ENCODE results near the gene GET3. TPM values are rescaled to one million over a fixed set of nuclear protein-coding genes. Genes with fewer than 3 reads are reported as not detected.

The GET3 gene
- total RNA-seq, 3 donors from 2014 or later (not counting 1 experiment from before 2014, with no cell fraction given) = 42.2 to 51.3 (median 44.2) TPM

- no peaks in the 10 kb centered on the region for H3K9me3 ChIP-seq (ENCODE audit: control insufficient read depth, insufficient read depth, low read length)
- H3K4me1 ChIP-seq (ENCODE audit: control insufficient read depth, insufficient read depth, low read length) = peaks cover 60% of the 10 kb centered on the region
- Mint-ChIP-seq H3K27ac (peak overlapping the region; percentile 92 to 97), H3K27me3 (ENCODE audit: low read depth in 2 of 2) (no peaks in the 10 kb centered on the region), H3K9me3 (no peaks in the 10 kb centered on the region), H3K4me1 (peaks cover 38 to 54% of the 10 kb centered on the region in 2 donors), H3K36me3 (no peaks in the 10 kb centered on the region), H3K4me3 (peak overlapping the region; percentile 91)
- H3K36me3 ChIP-seq (ENCODE audit: control insufficient read depth, insufficient read depth, low read length) = peaks cover 25% of the 10 kb centered on the region
- ATAC-seq (no peak), DNase-seq (peak in 1 of 2 donors; percentile 70)
- H3K27me3 ChIP-seq (ENCODE audit: control insufficient read depth, insufficient read depth, low read length) = no peaks in the 10 kb centered on the region
- peak; percentile 20 for TF ChIP-seq CTCF (IDR thresholded peaks at IDR 0.05)
- peak overlapping the region; percentile 91 for H3K4me3 ChIP-seq (ENCODE audit: low read length)
- 0% methylated on average over 13 of the region's 15 CpGs for WGBS (ENCODE audit: insufficient coverage)
- H3K27ac ChIP-seq (ENCODE audit: low read length) = peak overlapping the region; percentile 81
- intact Hi-C loops (cut with micrococcal nuclease) = loop anchor here (1.0 kb wide), 1 partner anchor 10 kb away; the partner anchor contains the start of gene TNPO2
Measured at GRCh38 chr19:12733369-12734214, 3.7 kb upstream of the GET3 start.

- H3K4me3 ChIP-seq (ENCODE audit: low read length) = peak overlapping the region; percentile 58
- H3K36me3 ChIP-seq (ENCODE audit: control insufficient read depth, insufficient read depth, low read length) = peaks cover 4% of the 10 kb centered on the region
- H3K27me3 ChIP-seq (ENCODE audit: control insufficient read depth, insufficient read depth, low read length) = no peaks in the 10 kb centered on the region
- WGBS (ENCODE audit: insufficient coverage) = 14% methylated on average over 13 of the region's 13 CpGs
- no peaks in the 10 kb centered on the region for H3K9me3 ChIP-seq (ENCODE audit: control insufficient read depth, insufficient read depth, low read length)
- H3K27me3 Mint-ChIP-seq (ENCODE audit: low read depth in 2 of 2) = no peaks in the 10 kb centered on the region
- TF ChIP-seq CTCF (IDR thresholded peaks at IDR 0.05) = no peak
- DNase-seq (no peak), ATAC-seq (no peak)
- peak overlapping the region; percentile 83 for H3K27ac ChIP-seq (ENCODE audit: low read length)
- peak overlapping the region; percentile 90 to 92 for H3K27ac Mint-ChIP-seq
- H3K4me1 ChIP-seq (ENCODE audit: control insufficient read depth, insufficient read depth, low read length) = peaks cover 36% of the 10 kb centered on the region
- no peaks in the 10 kb centered on the region for H3K36me3 Mint-ChIP-seq
- intact Hi-C loops (cut with micrococcal nuclease) = loop anchor here (2.0 kb wide), 1 partner anchor 55 kb away; no protein-coding TSS in a partner anchor
- H3K4me3 Mint-ChIP-seq = peak overlapping the region; percentile 93
- no peaks in the 10 kb centered on the region for H3K9me3 Mint-ChIP-seq
- H3K4me1 Mint-ChIP-seq = peaks cover 28 to 39% of the 10 kb centered on the region in 2 donors
Measured at GRCh38 chr19:12737835-12738351, 596 bp downstream of the GET3 start.

DNA sequence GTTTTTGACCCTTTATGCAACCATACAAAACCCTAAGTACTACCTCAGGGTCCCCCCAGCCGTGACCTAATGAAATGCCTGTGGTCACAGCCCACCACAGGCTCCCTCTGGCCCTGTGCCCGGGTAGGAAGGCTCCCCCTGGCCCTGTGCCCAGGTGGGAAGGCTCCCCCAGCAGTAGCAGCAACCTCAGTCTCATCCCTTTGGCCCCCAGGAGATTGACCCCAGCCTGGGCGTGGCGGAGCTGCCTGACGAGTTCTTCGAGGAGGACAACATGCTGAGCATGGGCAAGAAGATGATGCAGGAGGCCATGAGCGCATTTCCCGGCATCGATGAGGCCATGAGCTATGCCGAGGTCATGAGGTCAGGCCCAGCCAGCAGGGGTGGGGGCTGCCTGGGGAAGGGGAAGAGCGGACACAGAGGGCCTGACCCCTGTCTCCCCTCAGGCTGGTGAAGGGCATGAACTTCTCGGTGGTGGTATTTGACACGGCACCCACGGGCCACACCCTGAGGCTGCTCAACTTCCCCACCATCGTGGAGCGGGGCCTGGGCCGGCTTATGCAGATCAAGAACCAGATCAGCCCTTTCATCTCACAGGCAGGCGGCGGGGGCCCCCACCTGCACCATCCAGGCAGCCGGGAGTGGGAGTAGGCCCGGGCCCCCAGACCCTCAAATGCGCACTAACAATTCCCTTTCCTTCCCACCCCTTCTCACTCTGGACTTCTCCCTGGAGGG is 8.0 kb downstream of the GET3 start:
- H3K9me3 ChIP-seq (ENCODE audit: control insufficient read depth, insufficient read depth, low read length) = peaks cover 9% of the 10 kb centered on the region
- intact Hi-C loops (cut with micrococcal nuclease) = no loop called here
- peaks cover 30% of the 10 kb centered on the region for H3K36me3 ChIP-seq (ENCODE audit: control insufficient read depth, insufficient read depth, low read length)
- no peaks in the 10 kb centered on the region for H3K36me3 Mint-ChIP-seq
- H3K27me3 ChIP-seq (ENCODE audit: control insufficient read depth, insufficient read depth, low read length) = no peaks in the 10 kb centered on the region
- H3K27ac Mint-ChIP-seq = no peak overlapping the region
- TF ChIP-seq CTCF (IDR thresholded peaks at IDR 0.05) = no peak
- H3K27me3 Mint-ChIP-seq (ENCODE audit: low read depth in 2 of 2) = peaks cover 3 to 8% of the 10 kb centered on the region in 2 donors
- H3K4me3 ChIP-seq (ENCODE audit: low read length) = no peak overlapping the region
- 77% methylated on average over 22 of the region's 22 CpGs for whole genome bisulfite sequencing (ENCODE audit: insufficient coverage)
- no peak overlapping the region for H3K27ac ChIP-seq (ENCODE audit: low read length)
- H3K4me3 Mint-ChIP-seq = no peak overlapping the region
- peaks cover 0 to 5% of the 10 kb centered on the region in 2 donors for H3K4me1 Mint-ChIP-seq
- H3K4me1 ChIP-seq (ENCODE audit: control insufficient read depth, insufficient read depth, low read length) = no peaks in the 10 kb centered on the region
- no peak for DNase-seq
- ATAC-seq = no peak
- H3K9me3 Mint-ChIP-seq = no peaks in the 10 kb centered on the region

Measured in natural killer cell (primary cell).